Endodermal cell (in vitro differentiated cells): Measurements from ENCODE around the gene CRIP1. TPM values are rescaled to one million over a fixed set of nuclear protein-coding genes. Genes with fewer than 3 reads are reported as not detected.

ENCODE experiments used
- DNase-seq: peaks from one replicate; pipeline ENCODE4 v3.0.0-alpha.2; 2017
- H3K27ac ChIP-seq: 2 replicates; pipeline ENCODE4 v1.5.1; 2013; ENCODE audit warnings: mild to moderate bottlenecking, low read depth, low read length, moderate library complexity
- H3K27me3 ChIP-seq: 2 replicates; pipeline ENCODE4 v1.6.1; 2013; ENCODE audit warnings: mild to moderate bottlenecking, low read length, moderate library complexity; ENCODE audit not compliant: insufficient read depth, control insufficient read depth, poor library complexity, severe bottlenecking
- H3K36me3 ChIP-seq: 2 replicates; pipeline ENCODE4 v1.7.0; 2013; ENCODE audit warnings: mild to moderate bottlenecking, low read length, moderate library complexity; ENCODE audit not compliant: control insufficient read depth, insufficient read depth
- H3K4me1 ChIP-seq: one replicate; pipeline ENCODE4 v1.7.0; 2013; ENCODE audit warnings: low read length; ENCODE audit not compliant: control insufficient read depth, insufficient read depth
- H3K4me3 ChIP-seq: 2 replicates; pipeline ENCODE4 v1.5.1; 2013; ENCODE audit warnings: mild to moderate bottlenecking, low read length, moderate library complexity
- H3K9ac ChIP-seq: 2 replicates; pipeline ENCODE4 v1.6.1; 2013; ENCODE audit warnings: mild to moderate bottlenecking, low read length, moderate library complexity; ENCODE audit not compliant: poor library complexity, severe bottlenecking; ENCODE audit errors: extremely low read depth
- H3K9me3 ChIP-seq: 2 replicates; pipeline ENCODE4 v1.6.1; 2013; ENCODE audit warnings: mild to moderate bottlenecking, low read length, moderate library complexity; ENCODE audit not compliant: control insufficient read depth
- H3K27ac Mint-ChIP-seq: 2 replicates; pipeline ENCODE4 v1.8.0; 2020; ENCODE audit warnings: mixed read lengths
- H3K27me3 Mint-ChIP-seq: 2 replicates; pipeline ENCODE4 v1.8.0; 2021; ENCODE audit warnings: mild to moderate bottlenecking, mixed read lengths; ENCODE audit not compliant: insufficient read depth
- H3K36me3 Mint-ChIP-seq: 2 replicates; pipeline ENCODE4 v1.8.0; 2020; ENCODE audit warnings: low read depth, mixed read lengths
- H3K4me1 Mint-ChIP-seq: 2 replicates; pipeline ENCODE4 v1.8.0; 2020; ENCODE audit warnings: mixed read lengths
- H3K4me3 Mint-ChIP-seq: 2 replicates; pipeline ENCODE4 v1.8.0; 2020; ENCODE audit warnings: mild to moderate bottlenecking, moderate library complexity, mixed read lengths
- H3K9me3 Mint-ChIP-seq: 2 replicates; pipeline ENCODE4 v1.8.0; 2020; ENCODE audit warnings: mild to moderate bottlenecking, mixed read lengths
- WGBS, 2 experiments: methylation state at CpG; one replicate each; pipeline versions ENCODE4 v1.1.5 to v1.1.7; 2013; ENCODE audit warnings: missing lambda C conversion rate in 2 of 2, mixed read lengths in 1 of 2; ENCODE audit not compliant: insufficient coverage in 1 of 2, insufficient read length in 1 of 2; 5-methylcytosine and 5-hydroxymethylcytosine counted together
- total RNA-seq, 2 donors: library from RNA; stranded (reverse); fragmentation: NEBNext Ultra II Directional in 1 of 2; extraction: Animal tissue kit (Norgen Biotek cat#: 25700) in 1 of 2; gene quantifications; 2 replicates in 1 of 2; 3 replicates in 1 of 2; pipeline ENCODE4 v1.2.1, GENCODE V29; 2021
- TF ChIP-seq, protein P1 (sequence below): fragments of 200-600 bp; sonication (generic); conservative IDR thresholded peaks from 2 replicates; pipeline ENCODE4 v1.5.0; 2021; ENCODE audit warnings: antibody characterized with exemption, mild to moderate bottlenecking

CRIP1 gene
- total RNA-seq, 2 donors from 2014 or later, result 7.0 to 47.1 TPM

DNA sequence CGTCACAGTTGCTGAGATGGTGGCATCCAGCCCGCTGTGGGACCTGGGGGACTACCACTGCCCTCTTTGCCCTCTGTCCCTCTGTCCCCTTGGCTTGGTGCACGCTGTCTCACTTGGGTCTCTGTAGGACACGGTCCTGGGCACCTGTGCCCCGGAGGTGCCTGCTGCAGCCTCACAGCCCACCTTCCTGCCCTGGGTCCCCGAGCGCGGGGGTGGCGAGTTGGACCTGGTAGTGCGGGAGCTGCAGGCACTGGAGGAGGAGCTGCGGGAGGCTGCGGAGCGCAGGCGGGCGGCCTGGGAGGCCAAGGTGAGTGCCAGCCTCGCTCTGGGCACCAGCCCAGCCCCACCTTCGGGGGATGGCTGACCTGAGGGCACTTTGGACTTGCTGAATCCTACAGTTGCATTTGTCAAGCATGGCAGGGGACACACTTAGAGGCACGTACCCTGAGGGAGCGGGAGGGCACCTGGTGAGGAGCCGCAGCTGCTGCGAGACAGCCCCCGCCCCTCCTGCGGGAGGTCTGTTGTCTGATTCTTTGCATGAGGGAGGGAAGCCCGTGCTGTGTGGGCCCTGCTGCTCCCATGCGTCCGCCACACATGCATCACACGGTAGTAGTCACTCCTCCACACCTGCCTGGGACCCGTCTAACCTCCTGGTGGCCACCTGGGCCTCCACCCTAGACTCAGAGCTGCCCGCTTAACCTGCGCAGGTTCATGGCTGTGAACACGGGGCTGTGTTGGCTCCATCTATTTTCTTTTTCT lies 11.2 kb downstream of the CRIP1 start:
- Mint-ChIP-seq H3K4me1 (peaks cover 3% of the 10 kb centered on the region), H3K9me3 (no peaks in the 10 kb centered on the region), H3K4me3 (no peak overlapping the region), H3K27ac (peak overlapping the region; percentile 30), H3K36me3 (no peaks in the 10 kb centered on the region), H3K27me3 (no peaks in the 10 kb centered on the region)
- Histone ChIP-seq H3K36me3 (no peaks in the 10 kb centered on the region), H3K9me3 (no peaks in the 10 kb centered on the region), H3K27ac (no peak overlapping the region), H3K9ac (no peak overlapping the region), H3K4me1 (peaks cover 2% of the 10 kb centered on the region), H3K4me3 (no peak overlapping the region), H3K27me3 (no peaks in the 10 kb centered on the region)
- TF ChIP-seq, protein P1, sequence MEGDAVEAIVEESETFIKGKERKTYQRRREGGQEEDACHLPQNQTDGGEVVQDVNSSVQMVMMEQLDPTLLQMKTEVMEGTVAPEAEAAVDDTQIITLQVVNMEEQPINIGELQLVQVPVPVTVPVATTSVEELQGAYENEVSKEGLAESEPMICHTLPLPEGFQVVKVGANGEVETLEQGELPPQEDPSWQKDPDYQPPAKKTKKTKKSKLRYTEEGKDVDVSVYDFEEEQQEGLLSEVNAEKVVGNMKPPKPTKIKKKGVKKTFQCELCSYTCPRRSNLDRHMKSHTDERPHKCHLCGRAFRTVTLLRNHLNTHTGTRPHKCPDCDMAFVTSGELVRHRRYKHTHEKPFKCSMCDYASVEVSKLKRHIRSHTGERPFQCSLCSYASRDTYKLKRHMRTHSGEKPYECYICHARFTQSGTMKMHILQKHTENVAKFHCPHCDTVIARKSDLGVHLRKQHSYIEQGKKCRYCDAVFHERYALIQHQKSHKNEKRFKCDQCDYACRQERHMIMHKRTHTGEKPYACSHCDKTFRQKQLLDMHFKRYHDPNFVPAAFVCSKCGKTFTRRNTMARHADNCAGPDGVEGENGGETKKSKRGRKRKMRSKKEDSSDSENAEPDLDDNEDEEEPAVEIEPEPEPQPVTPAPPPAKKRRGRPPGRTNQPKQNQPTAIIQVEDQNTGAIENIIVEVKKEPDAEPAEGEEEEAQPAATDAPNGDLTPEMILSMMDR, result no peak
- 92 to 98% methylated on average over 24 to 31 of the region's 31 CpGs for WGBS, 2 experiments
- no peak for DNase-seq

DNA sequence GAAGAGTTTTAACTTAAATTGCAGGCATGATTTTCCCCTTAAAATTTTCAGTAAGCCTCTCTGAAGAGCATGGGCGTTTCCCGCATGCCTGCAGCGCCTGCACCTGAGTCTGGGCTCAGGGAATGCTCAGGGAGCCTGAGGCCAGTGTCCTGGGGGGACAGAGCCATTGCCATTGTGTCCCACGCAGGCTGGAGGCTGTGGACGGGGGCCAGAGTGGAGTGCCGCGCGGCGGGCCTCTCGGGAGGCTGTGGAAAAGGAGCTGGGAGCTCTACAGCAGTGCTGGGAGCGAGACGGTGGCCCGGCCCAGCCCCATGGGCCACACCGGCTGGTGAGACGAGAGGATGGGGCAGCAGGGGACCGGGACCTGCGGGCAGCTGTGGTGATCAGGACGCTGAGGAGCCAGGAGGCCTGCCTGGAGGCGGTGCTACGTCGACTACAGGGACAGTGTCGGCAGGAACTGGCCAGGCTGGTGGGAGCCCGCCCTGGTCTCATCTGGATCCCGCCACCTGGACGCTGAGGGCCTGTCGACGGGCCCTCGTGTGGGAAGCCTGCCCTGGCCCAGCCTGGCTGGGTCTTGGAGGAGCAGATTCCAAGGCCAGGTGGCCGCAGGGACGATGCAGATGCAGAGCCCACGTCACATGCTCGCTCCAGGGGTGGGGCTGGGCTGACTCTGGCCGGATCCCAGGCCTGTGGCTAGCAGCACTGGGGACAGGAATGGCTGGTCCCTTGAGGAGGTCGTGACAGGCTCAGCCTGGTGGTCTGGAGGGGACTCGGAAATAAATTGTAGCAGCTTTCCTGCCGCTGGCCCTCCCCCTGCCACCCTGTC lies 12.0 kb downstream of the CRIP1 start:
- Histone ChIP-seq H3K9me3 (no peaks in the 10 kb centered on the region), H3K4me1 (peaks cover 2% of the 10 kb centered on the region), H3K4me3 (no peak overlapping the region), H3K27ac (peak overlapping the region; percentile 82), H3K27me3 (no peaks in the 10 kb centered on the region), H3K36me3 (no peaks in the 10 kb centered on the region), H3K9ac (no peak overlapping the region)
- TF ChIP-seq, protein P1, result no peak
- Mint-ChIP-seq H3K4me3 (no peak overlapping the region), H3K27me3 (no peaks in the 10 kb centered on the region), H3K36me3 (no peaks in the 10 kb centered on the region), H3K4me1 (peaks cover 3% of the 10 kb centered on the region), H3K9me3 (no peaks in the 10 kb centered on the region), H3K27ac (peak overlapping the region; percentile 30)
- DNase-seq, result no peak
- WGBS, 2 experiments, result 89 to 90% methylated on average over 32 to 36 of the region's 36 CpGs

DNA sequence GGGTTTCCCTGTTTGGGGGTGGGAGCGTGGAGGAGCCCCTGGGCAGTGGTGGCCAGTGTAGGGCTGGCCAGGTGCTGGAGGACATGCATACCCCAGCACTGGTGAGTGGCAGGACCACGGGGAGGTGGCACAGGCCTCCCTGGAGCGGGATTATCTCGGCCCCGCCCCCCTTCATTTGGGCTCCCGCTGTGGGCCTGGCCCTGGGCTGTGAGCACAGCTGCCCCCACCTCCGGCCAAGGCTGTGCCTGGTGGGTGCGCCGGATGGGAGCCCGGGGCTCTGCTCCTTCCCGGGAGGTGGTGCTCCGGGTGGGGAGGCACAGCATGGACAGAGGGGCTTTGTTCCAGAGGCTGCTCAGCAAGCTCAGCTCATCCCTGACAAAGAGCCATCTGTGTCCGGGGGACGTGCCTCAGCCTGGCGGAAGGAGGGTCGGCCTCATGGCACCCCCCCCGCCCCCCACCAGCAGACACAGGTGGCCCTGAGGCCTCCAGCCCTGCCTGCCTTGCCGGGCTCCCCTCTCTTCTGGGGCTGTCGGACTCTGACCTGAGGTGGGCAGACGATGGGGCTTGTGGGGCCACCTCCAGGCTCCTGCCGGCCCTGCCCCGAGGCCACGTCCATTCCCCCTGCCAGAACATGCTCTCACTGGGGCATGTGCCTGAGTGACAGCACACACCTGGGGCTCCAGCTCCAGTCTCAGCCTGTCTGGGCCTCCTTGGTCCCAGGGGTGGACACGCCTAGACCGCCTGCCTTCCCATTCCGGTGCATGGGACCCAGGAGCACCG lies 12.8 kb downstream of the CRIP1 start:
- no peak overlapping the region for H3K4me3 ChIP-seq
- peaks cover 2% of the 10 kb centered on the region for H3K4me1 ChIP-seq
- no peaks in the 10 kb centered on the region for H3K27me3 Mint-ChIP-seq
- no peaks in the 10 kb centered on the region for H3K36me3 Mint-ChIP-seq
- DNase-seq, result peak; percentile 79
- no peaks in the 10 kb centered on the region for H3K36me3 ChIP-seq
- no peaks in the 10 kb centered on the region for H3K27me3 ChIP-seq
- H3K4me1 Mint-ChIP-seq, result peaks cover 3% of the 10 kb centered on the region
- H3K9me3 ChIP-seq, result no peaks in the 10 kb centered on the region
- no peaks in the 10 kb centered on the region for H3K9me3 Mint-ChIP-seq
- 84 to 100% methylated on average over 2 to 27 of the region's 27 CpGs for WGBS, 2 experiments
- no peak overlapping the region for H3K9ac ChIP-seq
- H3K4me3 Mint-ChIP-seq, result no peak overlapping the region
- peak overlapping the region; percentile 82 for H3K27ac ChIP-seq
- TF ChIP-seq, protein P1, result no peak
- no peak overlapping the region for H3K27ac Mint-ChIP-seq
